Measurements from ENCODE around the gene MRM2. TPM values are rescaled to one million over a fixed set of nuclear protein-coding genes. Genes with fewer than 3 reads are reported as not detected.

The MRM2 gene
- total and polyA plus RNA-seq, 10 of the 15 experiments (the other 5 are each of a cell fraction or from before 2014, with no cell fraction given) = 43.2 to 128 (median 71.4) TPM

GRCh38 chr7:2247141-2247995 is 5.4 kb upstream of the MRM2 start (continued):
- TF ChIP-seq TAF1 (IDR thresholded peaks at IDR 0.05; ENCODE audit: borderline replicate concordance, low read depth, low read length) (no peak), RAD21 (IDR thresholded peaks at IDR 0.05; ENCODE audit: insufficient read depth, low read depth, low read length) (peak; percentile 55), MAX (IDR thresholded peaks at IDR 0.05; ENCODE audit: low read depth, low read length) (no peak), GATAD2B (conservative IDR thresholded peaks at IDR 0.05; ENCODE audit: low read depth) (no peak), RUNX3 (IDR thresholded peaks at IDR 0.05; ENCODE audit: low read length) (0 out of 2 replicates have a peak, but pooled peaks have one; percentile 6), REST (IDR thresholded peaks at IDR 0.05; ENCODE audit: low read depth, low read length) (no peak), WRNIP1 (IDR thresholded peaks at IDR 0.05; ENCODE audit: borderline replicate concordance, low read depth, low read length) (no peak), BMI1 (IDR thresholded peaks at IDR 0.05; ENCODE audit: borderline replicate concordance) (no peak), CEBPZ (IDR thresholded peaks at IDR 0.05; ENCODE audit: low read depth, low read length) (no peak), POU2F2 (IDR thresholded peaks at IDR 0.05; ENCODE audit: borderline replicate concordance, low read depth, low read length) (no peak), FOS (IDR thresholded peaks at IDR 0.05; ENCODE audit: borderline replicate concordance, extremely low read depth, insufficient read length) (no peak), RCOR1 (conservative IDR thresholded peaks at IDR 0.05; ENCODE audit: low read depth, low read length) (no peak), ASH2L (IDR thresholded peaks at IDR 0.05; ENCODE audit: borderline replicate concordance, low read depth) (no peak), ZNF687 (IDR thresholded peaks at IDR 0.05) (no peak), YY1 (IDR thresholded peaks at IDR 0.05; ENCODE audit: low read depth, low read length) (0 out of 2 replicates have a peak, but pooled peaks have one; percentile 28), HDGF (IDR thresholded peaks at IDR 0.05) (no peak), ZNF24 (IDR thresholded peaks at IDR 0.05) (no peak)
